ENCODE measurements around the gene GIGYF2. TPM values are rescaled to one million over a fixed set of nuclear protein-coding genes. Genes with fewer than 3 reads are reported as not detected.
"Not testable (repeated sequence)": the region's sequence is repeated elsewhere in the genome, so short reads cannot be mapped to it uniquely, and the experiment has no call there.

The GIGYF2 gene
- total RNA-seq, 1 experiment from 2014 or later, result 40.2 TPM

GRCh38 chr2:232689152-232689910, 7.8 kb upstream of the GIGYF2 start:
- no peak for DNase-seq (ENCODE audit: low spot score)

DNA sequence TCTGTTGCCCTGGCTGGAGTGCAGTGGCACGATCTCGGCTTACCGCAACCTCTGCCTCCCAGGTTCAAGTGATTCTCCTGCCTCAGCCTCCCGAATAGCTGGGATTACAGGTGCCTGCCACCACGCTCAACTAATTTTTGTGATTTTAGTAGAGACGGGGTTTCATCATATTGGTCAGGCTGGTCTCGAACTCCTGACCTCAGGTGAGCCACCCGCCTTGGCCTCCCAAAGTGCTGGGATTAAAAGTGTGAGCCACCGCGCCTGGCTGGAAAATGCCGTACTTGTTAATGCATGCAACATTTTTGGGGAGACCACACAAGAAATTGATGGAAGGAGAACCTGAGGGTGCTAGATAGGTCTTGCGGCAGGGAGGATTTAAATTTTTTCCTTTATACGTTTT, 6.0 kb upstream of the GIGYF2 start:
- not testable (repeated sequence) for DNase-seq (ENCODE audit: low spot score)

- no peak for DNase-seq (ENCODE audit: low spot score)
Measured at GRCh38 chr2:232693344-232693743, 3.8 kb upstream of the GIGYF2 start.

GRCh38 chr2:232696609-232697058, 497 bp upstream of the GIGYF2 start:
- no peak for DNase-seq (ENCODE audit: low spot score)

DNA sequence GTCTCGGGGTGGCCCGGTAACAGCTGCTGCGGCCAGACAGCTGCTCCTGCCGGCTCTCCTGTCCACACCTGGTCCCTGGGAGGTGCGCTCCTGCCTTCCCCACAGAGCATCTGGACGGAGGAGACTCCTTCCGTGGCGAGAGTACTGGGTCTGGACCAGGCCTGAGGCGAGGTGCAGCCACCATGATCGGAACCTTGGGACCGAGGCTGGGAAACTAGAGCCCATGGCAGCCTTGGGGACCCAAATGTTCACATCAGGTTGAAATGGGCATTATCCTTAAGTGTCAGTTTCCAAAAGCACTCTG, 628 bp downstream of the GIGYF2 start:
- no peak for DNase-seq (ENCODE audit: low spot score)

GRCh38 chr2:232698556-232699091, 1.5 kb downstream of the GIGYF2 start:
- DNase-seq (ENCODE audit: low spot score), result no peak

- DNase-seq (ENCODE audit: low spot score), result no peak
Measured at GRCh38 chr2:232699110-232699509, 2.0 kb downstream of the GIGYF2 start.

- no peak for DNase-seq (ENCODE audit: low spot score)
Measured at GRCh38 chr2:232700154-232700553, 3.0 kb downstream of the GIGYF2 start.

GRCh38 chr2:232707076-232707475, 9.9 kb downstream of the GIGYF2 start:
- DNase-seq (ENCODE audit: low spot score), result no peak

DNA sequence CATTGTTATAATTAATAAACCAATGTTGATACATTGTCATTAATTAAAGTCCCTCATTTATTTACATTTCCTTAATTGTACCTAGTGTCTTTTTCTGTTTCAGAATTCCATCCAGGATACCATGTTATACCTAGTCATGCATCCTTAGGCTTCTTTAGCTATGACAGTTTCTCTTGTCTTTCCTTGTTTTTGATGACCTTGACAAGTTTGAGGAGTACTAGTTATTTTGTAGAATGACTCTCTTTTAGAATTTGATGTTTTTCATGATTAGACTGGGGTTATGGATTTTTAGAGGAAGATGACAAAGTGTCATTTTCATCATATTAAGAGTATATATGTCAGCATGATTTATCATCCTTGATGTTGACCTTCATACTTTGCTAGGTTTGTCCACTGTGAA, 16.4 kb downstream of the GIGYF2 start:
- DNase-seq (ENCODE audit: low spot score), result no peak

DNA sequence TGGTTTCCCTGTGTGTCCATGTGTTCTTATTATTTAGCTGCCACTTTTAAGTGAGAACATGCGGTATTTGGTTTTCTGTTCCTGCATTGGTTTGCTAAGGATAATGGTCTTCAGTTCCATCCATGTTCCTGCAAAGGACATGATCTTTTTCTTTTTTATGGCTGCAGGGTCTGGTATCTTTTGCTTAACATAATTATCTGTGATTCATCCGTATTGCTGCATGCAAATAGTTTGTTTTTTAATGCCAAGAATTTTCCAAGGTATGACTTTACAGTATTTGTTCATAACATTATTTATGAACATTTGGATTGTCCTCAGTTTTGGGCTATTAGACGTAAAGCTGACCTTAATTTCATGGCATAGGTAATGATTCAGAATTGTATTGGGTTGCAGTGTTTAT, 17.8 kb downstream of the GIGYF2 start:
- DNase-seq (ENCODE audit: low spot score), result no peak

- DNase-seq (ENCODE audit: low spot score), result not testable (repeated sequence)
Measured at GRCh38 chr2:232720056-232720455, 22.9 kb downstream of the GIGYF2 start.

DNA sequence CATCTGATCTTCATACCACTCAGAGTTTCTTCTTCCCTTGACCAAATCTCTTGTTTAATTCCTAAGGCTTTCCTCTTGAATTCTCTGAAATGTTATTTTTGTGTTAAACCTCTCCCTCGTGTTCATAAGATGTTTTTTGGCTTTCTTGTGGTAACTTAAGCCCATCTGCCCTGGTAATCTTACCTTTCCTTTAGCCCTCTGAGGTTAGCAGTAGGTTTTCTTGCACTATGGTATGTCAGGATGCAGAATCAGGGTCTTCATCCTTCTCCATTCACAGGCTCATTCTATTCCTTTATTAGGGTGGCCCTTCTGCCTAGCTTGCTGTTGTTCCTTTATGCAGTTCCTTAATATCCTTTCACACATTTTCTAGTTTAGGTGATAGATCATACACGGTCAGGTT, 24.1 kb downstream of the GIGYF2 start:
- DNase-seq (ENCODE audit: low spot score), result no peak

DNA sequence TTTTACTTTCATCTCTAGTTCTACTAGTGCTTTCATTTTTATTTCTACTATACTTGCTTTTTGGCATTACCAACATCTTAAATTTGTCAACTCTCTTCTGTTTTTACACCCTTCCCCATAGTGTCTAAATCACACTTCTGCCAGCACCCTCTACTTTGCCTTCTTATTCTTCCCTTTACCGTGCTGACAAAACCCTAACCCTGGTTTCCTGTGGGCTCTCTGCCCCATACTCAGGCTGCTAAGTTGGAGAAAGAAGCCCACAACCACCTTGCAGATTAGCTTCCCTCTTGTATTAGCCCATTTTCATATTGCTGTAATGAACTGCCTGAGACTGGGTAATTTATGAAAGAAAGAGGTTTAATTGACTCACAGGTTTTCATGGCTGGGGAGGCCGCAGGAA, 24.8 kb downstream of the GIGYF2 start:
- no peak for DNase-seq (ENCODE audit: low spot score)

- DNase-seq (ENCODE audit: low spot score), result no peak
Measured at GRCh38 chr2:232723027-232723426, 25.9 kb downstream of the GIGYF2 start.

GRCh38 chr2:232728785-232729184, 31.7 kb downstream of the GIGYF2 start:
- DNase-seq (ENCODE audit: low spot score), result no peak

DNA sequence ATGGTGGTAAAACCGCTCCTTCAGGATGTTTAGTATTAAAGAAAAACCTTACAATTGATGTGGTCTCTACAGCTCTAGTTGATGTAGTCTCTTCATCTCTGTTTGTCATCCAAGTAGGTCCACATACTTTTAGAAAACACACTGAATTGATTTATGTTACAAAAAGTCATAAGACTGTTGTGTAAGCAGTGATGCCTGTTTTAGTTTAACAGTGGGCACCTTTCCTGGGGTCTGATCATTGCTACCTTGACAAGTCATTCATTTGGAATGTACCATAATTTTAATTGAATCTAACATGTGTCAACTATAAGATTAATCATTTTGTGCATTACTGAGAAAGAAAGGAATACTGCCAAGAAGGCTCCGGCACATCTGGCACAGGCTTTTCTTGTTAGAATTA, 34.3 kb downstream of the GIGYF2 start:
- DNase-seq (ENCODE audit: low spot score), result no peak

DNA sequence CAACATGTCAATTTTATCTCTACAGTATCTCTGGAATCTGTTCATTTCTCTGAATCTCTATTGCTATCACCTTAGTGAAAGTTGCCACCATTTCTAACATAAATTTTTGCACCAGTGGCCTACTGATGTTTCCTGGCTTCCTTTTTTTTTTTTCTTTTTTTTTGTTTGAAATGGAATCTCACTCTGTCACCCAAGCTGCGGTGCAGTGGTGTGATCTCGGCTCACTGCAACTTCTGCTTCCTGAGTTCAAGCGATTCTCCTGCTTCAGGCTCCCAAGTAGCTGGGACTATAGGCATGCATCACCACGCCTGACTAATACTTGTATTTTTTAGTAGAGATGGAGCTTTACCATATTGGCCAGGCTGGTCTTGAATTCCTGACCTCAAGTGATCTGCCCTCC, 44.2 kb downstream of the GIGYF2 start:
- no peak for DNase-seq (ENCODE audit: low spot score)

- DNase-seq (ENCODE audit: low spot score), result no peak
Measured at GRCh38 chr2:232741972-232742371, 44.8 kb downstream of the GIGYF2 start.

DNA sequence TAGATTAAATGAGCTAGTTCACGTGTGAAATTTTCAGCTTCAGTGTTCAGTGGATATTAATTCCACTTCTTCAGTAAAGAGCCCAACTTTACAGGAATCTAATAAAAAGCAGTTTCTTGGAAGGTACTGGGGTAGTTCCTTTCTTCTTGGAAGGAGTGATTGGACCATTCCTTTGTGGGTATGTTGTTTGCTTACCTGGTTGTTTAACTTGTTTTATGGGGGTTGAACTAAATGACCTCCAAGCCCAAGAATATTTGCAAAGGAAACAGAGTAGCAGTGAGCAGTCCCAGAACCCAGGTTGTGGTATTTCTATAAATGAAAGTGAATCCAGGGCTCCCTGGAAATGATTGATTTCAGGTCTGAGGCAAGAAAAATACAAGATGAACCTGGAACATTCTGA, 47.8 kb downstream of the GIGYF2 start:
- DNase-seq (ENCODE audit: low spot score), result peak; percentile 49

- DNase-seq (ENCODE audit: low spot score), result no peak
Measured at GRCh38 chr2:232748038-232748437, 50.9 kb downstream of the GIGYF2 start.

DNA sequence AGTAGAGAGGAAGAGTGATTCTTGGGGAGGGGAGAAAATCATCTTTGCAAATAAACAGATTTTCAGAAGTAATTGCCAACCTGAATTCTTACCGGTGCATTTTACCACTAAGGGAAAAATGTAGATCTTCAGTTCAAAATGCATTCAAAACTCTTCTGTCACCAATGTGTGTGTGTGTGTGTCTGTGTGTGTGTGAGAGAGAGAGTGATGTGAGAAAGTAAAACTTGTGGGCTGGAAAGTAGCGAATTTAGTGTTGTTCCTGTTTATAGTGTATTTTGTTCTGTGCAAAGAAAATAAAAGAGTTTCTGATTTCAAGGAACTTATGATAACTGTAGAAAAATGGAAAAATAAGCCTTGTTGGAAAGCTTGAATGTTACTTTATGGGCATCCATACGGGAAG, 52.2 kb downstream of the GIGYF2 start:
- DNase-seq (ENCODE audit: low spot score), result no peak

DNA sequence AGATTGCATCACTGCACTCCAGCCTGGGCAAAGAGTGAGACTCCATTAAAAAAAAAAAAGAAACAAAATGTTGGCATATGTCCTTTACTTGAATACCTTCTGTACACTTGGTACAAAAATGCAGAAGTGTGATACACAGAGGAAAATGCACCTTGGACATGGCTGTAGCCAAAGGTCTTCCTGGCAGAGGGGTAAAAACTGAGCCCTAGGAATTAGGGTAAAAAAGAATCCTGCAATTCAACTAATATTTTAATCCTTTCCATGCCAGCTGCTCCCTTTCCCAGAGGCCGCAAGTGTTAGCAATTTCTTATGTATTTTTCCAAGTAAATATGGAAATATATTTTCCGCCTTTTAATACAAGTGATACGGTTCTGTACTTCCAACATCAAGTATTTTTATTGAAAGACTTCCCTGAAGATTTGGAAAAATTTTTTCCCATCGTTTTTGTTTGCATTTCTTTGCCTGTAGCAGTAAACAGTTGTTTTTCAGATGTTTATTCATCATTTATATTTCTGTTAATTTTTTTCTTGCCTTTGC, 53.1 kb downstream of the GIGYF2 start:
- no peak for DNase-seq (ENCODE audit: low spot score)

Measured in HT-29 (cell line).